Effector memory CD8-positive, alpha-beta T cell (primary cell): ENCODE data around the gene ALB.

Experiments used
- ATAC-seq: fragments of 150-1000 bp; cut with Tn5 transposase; replicated peaks from 2 replicates; pipeline ENCODE4 v1.10.0; 2021; ENCODE audit warnings: mild to moderate bottlenecking, moderate library complexity
- DNase-seq, 3 experiments: peaks; one replicate each; pipeline ENCODE4 v3.0.0; 2021
- H3K27ac Mint-ChIP-seq, 2 donors: one replicate each; pipeline ENCODE4 v1.8.0; 2022; ENCODE audit warnings: mild to moderate bottlenecking in 2 of 2, mixed read lengths in 2 of 2, moderate library complexity in 2 of 2
- H3K27me3 Mint-ChIP-seq, 2 donors: one replicate each; pipeline ENCODE4 v1.8.0; 2022; ENCODE audit warnings: mixed read lengths in 2 of 2
- H3K36me3 Mint-ChIP-seq: one replicate; pipeline ENCODE4 v1.8.0; 2022; ENCODE audit warnings: mild to moderate bottlenecking, moderate library complexity, mixed read lengths; ENCODE audit not compliant: insufficient read depth
- H3K4me1 Mint-ChIP-seq, 2 donors: one replicate each; pipeline ENCODE4 v1.8.0; 2022; ENCODE audit warnings: low read depth in 2 of 2, mixed read lengths in 2 of 2
- H3K4me3 Mint-ChIP-seq, 2 donors: one replicate each; pipeline ENCODE4 v1.8.0; 2022; ENCODE audit warnings: mild to moderate bottlenecking in 2 of 2, mixed read lengths in 2 of 2, moderate library complexity in 2 of 2
- H3K9me3 Mint-ChIP-seq, 2 donors: one replicate each; pipeline ENCODE4 v1.8.0; 2022; ENCODE audit warnings: mixed read lengths in 2 of 2

The ALB gene

DNA sequence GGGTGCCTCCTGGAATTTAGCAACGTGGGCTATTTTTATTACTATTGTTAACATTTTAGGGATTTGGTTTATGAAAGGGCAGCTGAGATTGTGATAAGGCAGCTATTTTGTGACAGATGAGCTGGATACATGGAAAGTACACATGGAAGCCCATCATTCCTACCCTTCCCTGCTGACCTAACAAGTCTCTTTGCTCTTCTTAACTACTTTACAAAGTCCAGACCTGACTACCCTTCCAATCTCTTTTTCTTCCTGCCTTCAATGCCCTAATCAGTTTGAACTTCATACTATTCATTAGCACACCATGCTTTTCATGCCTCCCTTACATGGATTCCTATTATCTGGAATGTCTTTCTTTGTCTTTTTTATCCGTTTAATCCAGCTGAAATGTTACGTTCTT is 22.6 kb downstream of the ALB start:
- no peak overlapping the region for H3K4me3 Mint-ChIP-seq
- ATAC-seq = no peak
- no peak for DNase-seq
- no peaks in the 10 kb centered on the region for H3K9me3 Mint-ChIP-seq
- no peaks in the 10 kb centered on the region for H3K36me3 Mint-ChIP-seq
- no peaks in the 10 kb centered on the region for H3K27me3 Mint-ChIP-seq
- no peaks in the 10 kb centered on the region for H3K4me1 Mint-ChIP-seq
- H3K27ac Mint-ChIP-seq = no peak overlapping the region

DNA sequence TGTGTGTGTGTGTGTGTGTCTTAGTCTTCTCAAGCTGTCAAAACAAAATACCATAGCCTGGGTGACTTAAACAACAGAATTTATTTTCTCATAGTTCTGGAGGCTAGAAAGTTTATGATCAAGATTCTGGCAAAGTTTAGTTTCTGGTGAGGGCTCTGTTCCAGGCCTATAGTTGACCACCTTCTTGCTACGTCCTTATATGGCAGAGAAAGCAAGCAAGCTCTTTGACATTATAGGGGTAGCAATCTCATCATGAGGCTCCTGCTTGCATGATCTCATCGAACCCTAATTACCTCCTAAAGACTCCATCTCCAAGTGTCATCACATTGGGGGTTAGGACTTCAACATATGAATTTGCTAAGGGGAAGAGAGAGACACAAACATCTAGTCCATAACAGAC is 25.0 kb downstream of the ALB start:
- H3K4me3 Mint-ChIP-seq = no peak overlapping the region
- DNase-seq (no peak), ATAC-seq (no peak)
- H3K4me1 Mint-ChIP-seq = no peaks in the 10 kb centered on the region
- no peak overlapping the region for H3K27ac Mint-ChIP-seq
- no peaks in the 10 kb centered on the region for H3K9me3 Mint-ChIP-seq
- no peaks in the 10 kb centered on the region for H3K36me3 Mint-ChIP-seq
- no peaks in the 10 kb centered on the region for H3K27me3 Mint-ChIP-seq

DNA sequence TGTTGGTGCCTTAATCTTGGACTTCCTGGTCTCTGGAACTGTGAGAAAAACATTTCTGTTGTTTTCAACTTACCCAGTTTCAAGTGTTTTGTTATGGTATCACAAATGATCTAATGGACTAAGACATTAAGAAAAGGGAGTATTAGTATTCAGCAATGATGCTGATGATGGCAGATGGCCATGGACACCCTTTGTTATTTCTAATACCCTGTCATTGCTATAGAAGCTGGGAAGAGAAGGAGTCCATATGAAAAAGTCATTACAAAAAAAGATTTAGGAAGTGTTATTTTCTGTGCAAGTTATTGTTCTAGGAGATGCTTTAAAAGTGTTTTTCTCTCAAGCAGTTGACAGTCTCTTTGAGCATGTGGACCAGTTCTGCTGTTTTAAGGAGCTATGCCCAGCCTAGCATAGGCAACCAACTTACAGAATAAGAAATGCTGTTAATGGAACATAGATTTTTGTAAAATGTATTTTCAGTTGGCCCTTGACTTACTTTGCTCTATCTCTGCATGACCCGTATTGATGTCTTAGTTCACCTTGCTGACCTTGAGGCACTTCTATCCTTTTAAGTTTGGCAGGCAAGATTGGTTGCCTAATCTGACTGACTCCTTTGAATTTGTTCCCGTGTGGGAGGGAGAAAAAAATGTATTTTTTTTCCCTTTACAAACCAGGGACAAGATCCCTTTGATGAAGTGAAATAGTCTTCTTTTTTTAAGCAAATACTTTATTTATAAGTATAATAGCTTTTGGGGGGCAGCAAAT is 25.9 kb downstream of the ALB start:
- Mint-ChIP-seq H3K9me3 (no peaks in the 10 kb centered on the region), H3K4me1 (no peaks in the 10 kb centered on the region), H3K27me3 (no peaks in the 10 kb centered on the region), H3K27ac (no peak overlapping the region), H3K36me3 (no peaks in the 10 kb centered on the region), H3K4me3 (no peak overlapping the region)
- DNase-seq (no peak), ATAC-seq (no peak)

DNA sequence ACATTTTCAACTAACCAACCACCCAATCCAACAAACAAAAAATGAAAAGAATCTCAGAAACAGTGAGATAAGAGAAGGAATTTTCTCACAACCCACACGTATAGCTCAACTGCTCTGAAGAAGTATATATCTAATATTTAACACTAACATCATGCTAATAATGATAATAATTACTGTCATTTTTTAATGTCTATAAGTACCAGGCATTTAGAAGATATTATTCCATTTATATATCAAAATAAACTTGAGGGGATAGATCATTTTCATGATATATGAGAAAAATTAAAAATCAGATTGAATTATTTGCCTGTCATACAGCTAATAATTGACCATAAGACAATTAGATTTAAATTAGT is 27.7 kb downstream of the ALB start:
- no peaks in the 10 kb centered on the region for H3K9me3 Mint-ChIP-seq
- ATAC-seq (no peak), DNase-seq (no peak)
- no peaks in the 10 kb centered on the region for H3K36me3 Mint-ChIP-seq
- H3K4me1 Mint-ChIP-seq = no peaks in the 10 kb centered on the region
- H3K27ac Mint-ChIP-seq = no peak overlapping the region
- no peak overlapping the region for H3K4me3 Mint-ChIP-seq
- H3K27me3 Mint-ChIP-seq = no peaks in the 10 kb centered on the region

DNA sequence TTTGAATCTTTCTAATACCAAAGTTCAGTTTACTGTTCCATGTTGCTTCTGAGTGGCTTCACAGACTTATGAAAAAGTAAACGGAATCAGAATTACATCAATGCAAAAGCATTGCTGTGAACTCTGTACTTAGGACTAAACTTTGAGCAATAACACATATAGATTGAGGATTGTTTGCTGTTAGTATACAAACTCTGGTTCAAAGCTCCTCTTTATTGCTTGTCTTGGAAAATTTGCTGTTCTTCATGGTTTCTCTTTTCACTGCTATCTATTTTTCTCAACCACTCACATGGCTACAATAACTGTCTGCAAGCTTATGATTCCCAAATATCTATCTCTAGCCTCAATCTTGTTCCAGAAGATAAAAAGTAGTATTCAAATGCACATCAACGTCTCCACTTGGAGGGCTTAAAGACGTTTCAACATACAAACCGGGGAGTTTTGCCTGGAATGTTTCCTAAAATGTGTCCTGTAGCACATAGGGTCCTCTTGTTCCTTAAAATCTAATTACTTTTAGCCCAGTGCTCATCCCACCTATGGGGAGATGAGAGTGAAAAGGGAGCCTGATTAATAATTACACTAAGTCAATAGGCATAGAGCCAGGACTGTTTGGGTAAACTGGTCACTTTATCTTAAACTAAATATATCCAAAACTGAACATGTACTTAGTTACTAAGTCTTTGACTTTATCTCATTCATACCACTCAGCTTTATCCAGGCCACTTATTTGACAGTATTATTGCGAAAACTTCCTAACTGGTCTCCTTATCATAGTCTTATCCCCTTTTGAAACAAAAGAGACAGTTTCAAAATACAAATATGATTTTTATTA is 28.3 kb downstream of the ALB start:
- no peaks in the 10 kb centered on the region for H3K36me3 Mint-ChIP-seq
- no peak overlapping the region for H3K27ac Mint-ChIP-seq
- no peak overlapping the region for H3K4me3 Mint-ChIP-seq
- DNase-seq = no peak
- no peaks in the 10 kb centered on the region for H3K27me3 Mint-ChIP-seq
- H3K9me3 Mint-ChIP-seq = no peaks in the 10 kb centered on the region
- H3K4me1 Mint-ChIP-seq = no peaks in the 10 kb centered on the region
- no peak for ATAC-seq

DNA sequence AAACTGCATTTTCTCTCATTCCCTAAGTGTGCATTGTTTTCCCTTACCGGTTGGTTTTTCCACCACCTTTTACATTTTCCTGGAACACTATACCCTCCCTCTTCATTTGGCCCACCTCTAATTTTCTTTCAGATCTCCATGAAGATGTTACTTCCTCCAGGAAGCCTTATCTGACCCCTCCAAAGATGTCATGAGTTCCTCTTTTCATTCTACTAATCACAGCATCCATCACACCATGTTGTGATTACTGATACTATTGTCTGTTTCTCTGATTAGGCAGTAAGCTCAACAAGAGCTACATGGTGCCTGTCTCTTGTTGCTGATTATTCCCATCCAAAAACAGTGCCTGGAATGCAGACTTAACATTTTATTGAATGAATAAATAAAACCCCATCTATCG is 29.1 kb downstream of the ALB start:
- H3K27ac Mint-ChIP-seq = no peak overlapping the region
- no peaks in the 10 kb centered on the region for H3K9me3 Mint-ChIP-seq
- DNase-seq (no peak), ATAC-seq (no peak)
- no peaks in the 10 kb centered on the region for H3K27me3 Mint-ChIP-seq
- H3K4me3 Mint-ChIP-seq = no peak overlapping the region
- no peaks in the 10 kb centered on the region for H3K36me3 Mint-ChIP-seq
- H3K4me1 Mint-ChIP-seq = no peaks in the 10 kb centered on the region

DNA sequence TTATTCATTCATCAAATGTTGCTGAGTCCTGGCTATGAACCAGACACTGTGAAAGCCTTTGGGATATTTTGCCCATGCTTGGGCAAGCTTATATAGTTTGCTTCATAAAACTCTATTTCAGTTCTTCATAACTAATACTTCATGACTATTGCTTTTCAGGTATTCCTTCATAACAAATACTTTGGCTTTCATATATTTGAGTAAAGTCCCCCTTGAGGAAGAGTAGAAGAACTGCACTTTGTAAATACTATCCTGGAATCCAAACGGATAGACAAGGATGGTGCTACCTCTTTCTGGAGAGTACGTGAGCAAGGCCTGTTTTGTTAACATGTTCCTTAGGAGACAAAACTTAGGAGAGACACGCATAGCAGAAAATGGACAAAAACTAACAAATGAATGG is 30.2 kb downstream of the ALB start:
- Mint-ChIP-seq H3K27ac (no peak overlapping the region), H3K9me3 (no peaks in the 10 kb centered on the region), H3K4me3 (no peak overlapping the region), H3K27me3 (no peaks in the 10 kb centered on the region), H3K4me1 (no peaks in the 10 kb centered on the region), H3K36me3 (no peaks in the 10 kb centered on the region)
- ATAC-seq = no peak
- DNase-seq = no peak

DNA sequence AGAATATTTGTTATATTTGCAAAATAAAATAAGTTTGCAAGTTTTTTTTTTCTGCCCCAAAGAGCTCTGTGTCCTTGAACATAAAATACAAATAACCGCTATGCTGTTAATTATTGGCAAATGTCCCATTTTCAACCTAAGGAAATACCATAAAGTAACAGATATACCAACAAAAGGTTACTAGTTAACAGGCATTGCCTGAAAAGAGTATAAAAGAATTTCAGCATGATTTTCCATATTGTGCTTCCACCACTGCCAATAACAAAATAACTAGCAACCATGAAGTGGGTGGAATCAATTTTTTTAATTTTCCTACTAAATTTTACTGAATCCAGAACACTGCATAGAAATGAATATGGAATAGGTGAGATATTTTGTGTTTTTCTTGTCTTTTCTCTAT is 31.9 kb downstream of the ALB start, which contains the start of gene AFP:
Gene AFP (plus strand): TSS at position 238 of the 400 bp plus-strand sequence. CDS start 42 bp downstream, at position 280.
- no peak within 1 kb of the TSS for H3K27ac Mint-ChIP-seq
- ATAC-seq (no peak), DNase-seq (no peak)
- H3K27me3 Mint-ChIP-seq = no peaks in the 10 kb centered on the region
- H3K9me3 Mint-ChIP-seq = no peaks in the 10 kb centered on the region
- H3K4me3 Mint-ChIP-seq = no peak within 1 kb of the TSS
- H3K36me3 Mint-ChIP-seq = no peaks in the 10 kb centered on the region
- H3K4me1 Mint-ChIP-seq = no peaks in the 10 kb centered on the region

DNA sequence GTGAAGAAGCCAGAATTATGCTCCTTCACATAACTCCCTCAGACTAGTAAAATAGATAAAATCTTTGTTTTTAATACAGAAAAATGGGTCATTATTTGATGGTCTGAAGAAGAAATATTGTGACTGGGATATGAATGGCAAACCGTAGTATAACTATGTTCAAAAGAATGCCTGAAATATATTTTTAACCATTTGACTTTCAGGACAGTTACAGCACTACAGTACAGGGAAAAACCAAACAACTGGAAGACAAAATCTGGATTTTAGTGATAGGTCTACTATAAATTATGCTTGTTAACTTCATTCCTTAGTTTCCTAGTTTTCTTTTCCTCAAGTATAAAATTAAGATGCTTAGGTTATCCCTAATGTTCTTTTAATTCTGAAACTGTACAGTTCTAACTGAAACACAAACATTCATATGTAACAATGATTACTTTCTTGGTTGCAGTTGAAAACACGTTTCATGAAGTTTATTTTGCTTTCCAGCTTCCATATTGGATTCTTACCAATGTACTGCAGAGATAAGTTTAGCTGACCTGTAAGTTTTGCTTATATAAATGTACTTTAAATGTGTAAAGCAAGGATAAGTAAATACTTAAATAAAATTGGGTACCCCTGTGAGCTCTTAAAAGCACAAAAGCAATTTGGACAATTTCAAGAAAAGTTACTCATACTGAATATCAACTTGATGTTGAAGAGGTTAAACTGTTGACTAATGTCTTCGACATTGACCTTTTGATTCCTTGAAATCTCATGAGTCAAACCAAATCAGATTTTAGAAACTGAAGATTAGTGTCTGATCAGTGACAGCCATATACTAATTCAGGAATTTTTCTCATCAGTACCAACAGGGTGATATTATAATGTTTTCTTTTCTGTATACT is 32.8 kb downstream of the ALB start:
- no peaks in the 10 kb centered on the region for H3K4me1 Mint-ChIP-seq
- ATAC-seq (no peak), DNase-seq (no peak)
- H3K9me3 Mint-ChIP-seq = no peaks in the 10 kb centered on the region
- H3K4me3 Mint-ChIP-seq = no peak overlapping the region
- H3K36me3 Mint-ChIP-seq = no peaks in the 10 kb centered on the region
- H3K27me3 Mint-ChIP-seq = no peaks in the 10 kb centered on the region
- no peak overlapping the region for H3K27ac Mint-ChIP-seq

DNA sequence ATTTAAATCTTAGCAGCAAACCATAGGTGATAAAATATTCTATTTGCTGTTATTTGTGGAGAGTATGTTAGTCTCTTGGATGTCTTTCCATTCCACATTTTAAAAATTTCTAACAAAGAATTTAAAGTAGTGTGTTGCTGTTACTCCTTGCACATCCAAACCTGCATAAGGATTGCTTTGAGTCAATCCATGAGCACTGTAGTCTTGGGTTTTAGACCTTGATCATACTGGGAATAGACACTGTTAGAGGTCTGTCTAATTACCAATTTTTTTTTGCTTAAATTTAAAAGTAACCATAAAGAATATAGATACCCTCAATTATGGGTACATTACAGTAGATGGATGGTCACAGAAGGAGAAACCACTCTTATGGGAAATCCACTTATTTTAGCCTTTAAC is 33.5 kb downstream of the ALB start:
- H3K27ac Mint-ChIP-seq = no peak overlapping the region
- DNase-seq = no peak
- H3K4me1 Mint-ChIP-seq = no peaks in the 10 kb centered on the region
- no peaks in the 10 kb centered on the region for H3K36me3 Mint-ChIP-seq
- H3K27me3 Mint-ChIP-seq = no peaks in the 10 kb centered on the region
- ATAC-seq = no peak
- no peak overlapping the region for H3K4me3 Mint-ChIP-seq
- no peaks in the 10 kb centered on the region for H3K9me3 Mint-ChIP-seq

DNA sequence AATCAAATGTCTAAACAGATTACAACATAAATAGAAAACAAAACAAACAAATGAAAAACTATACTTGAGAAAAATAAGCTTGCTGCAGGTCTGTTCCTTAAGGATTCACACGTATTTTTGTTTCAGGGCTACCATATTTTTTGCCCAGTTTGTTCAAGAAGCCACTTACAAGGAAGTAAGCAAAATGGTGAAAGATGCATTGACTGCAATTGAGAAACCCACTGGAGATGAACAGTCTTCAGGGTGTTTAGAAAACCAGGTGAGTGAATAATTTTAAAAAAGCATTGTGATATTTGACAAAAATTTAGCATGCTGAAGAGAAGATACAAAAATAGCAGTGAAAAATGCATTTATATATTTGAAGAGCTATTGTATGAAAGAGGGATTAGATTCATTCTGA is 34.0 kb downstream of the ALB start:
- H3K9me3 Mint-ChIP-seq = no peaks in the 10 kb centered on the region
- H3K27me3 Mint-ChIP-seq = no peaks in the 10 kb centered on the region
- DNase-seq (no peak), ATAC-seq (no peak)
- no peak overlapping the region for H3K27ac Mint-ChIP-seq
- no peak overlapping the region for H3K4me3 Mint-ChIP-seq
- H3K36me3 Mint-ChIP-seq = no peaks in the 10 kb centered on the region
- no peaks in the 10 kb centered on the region for H3K4me1 Mint-ChIP-seq

DNA sequence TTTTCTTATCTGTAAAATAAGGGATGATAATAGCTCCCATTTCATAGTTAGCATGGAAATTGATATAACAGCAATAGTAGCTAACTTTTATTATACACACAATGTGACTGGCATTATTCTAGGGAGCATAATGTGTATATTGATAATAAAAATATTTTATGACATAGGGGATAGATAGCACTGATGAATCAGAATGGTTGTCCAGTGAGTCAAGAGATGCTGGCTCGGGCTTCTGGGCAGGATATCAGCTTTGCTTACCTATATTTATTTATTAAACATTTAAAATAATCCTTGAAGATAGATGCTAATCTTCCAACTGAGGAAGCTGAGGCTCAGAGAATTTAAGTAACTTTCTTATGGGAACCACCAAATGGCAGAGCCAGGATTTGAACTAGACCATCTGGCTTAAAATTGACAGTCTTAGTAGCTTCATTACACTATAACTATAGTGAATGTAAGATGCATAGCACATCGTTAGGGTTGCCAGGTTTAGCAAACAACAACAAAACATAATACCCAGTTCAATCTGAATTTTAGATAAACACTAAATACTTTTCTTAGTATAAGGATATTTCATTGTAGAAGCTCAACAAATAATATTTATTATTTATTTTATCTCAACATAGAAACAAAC is 34.6 kb downstream of the ALB start:
- H3K36me3 Mint-ChIP-seq = no peaks in the 10 kb centered on the region
- ATAC-seq (no peak), DNase-seq (no peak)
- H3K9me3 Mint-ChIP-seq = no peaks in the 10 kb centered on the region
- H3K27me3 Mint-ChIP-seq = no peaks in the 10 kb centered on the region
- H3K4me1 Mint-ChIP-seq = no peaks in the 10 kb centered on the region
- H3K27ac Mint-ChIP-seq = no peak overlapping the region
- no peak overlapping the region for H3K4me3 Mint-ChIP-seq

DNA sequence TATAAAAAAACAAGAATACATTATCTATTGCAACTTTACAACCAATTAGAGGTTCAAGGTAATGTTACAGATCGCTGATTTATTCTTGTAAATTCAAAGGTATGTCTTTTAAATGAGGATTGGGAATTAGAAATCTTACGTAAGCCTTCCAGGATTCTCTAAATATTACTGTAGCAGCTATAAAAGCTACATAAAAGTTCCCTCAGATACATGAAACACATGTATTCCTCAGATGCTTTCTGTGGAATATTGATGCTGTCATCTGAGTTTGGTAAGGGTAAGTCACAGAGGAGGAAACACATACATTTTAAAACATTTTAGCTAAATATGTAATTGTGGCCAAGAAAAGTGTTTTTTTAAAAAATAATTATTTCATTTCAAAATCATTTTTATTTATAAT is 35.4 kb downstream of the ALB start:
- H3K4me1 Mint-ChIP-seq = no peaks in the 10 kb centered on the region
- H3K27ac Mint-ChIP-seq = no peak overlapping the region
- H3K36me3 Mint-ChIP-seq = no peaks in the 10 kb centered on the region
- no peaks in the 10 kb centered on the region for H3K27me3 Mint-ChIP-seq
- DNase-seq = no peak
- H3K4me3 Mint-ChIP-seq = no peak overlapping the region
- no peaks in the 10 kb centered on the region for H3K9me3 Mint-ChIP-seq
- ATAC-seq = no peak
